ENCODE results near the gene FBXL5.
A peak's percentile ranks its signal among the peaks of the same experiment; 100 is the strongest.

The FBXL5 gene

DNA sequence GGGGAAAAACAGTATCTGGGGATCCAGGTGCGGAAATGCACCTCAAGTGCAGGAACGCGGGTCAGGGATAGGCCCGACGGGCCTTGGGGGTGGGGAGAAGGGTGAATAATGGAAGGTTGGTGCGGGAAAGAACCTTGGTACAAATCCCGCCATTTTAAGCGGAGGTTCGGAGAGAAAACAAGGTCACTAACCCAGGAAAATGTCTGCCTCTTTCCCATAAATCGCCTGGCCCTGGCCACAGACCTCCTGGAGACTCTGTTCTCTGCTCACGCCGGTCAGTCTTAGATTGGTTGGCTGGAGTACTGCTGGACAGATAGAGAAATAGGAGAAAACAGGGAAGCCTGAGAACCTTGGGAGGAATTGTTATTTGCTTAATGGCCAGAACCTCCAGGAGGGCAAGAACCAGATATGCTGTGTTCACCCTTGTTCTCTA is 897 bp upstream of the FBXL5 start:
- TF ChIP-seq EZH2phosphoT487 (IDR thresholded peaks at IDR 0.05; ENCODE audit: low read depth), result no peak
- TF ChIP-seq CTCF (IDR thresholded peaks at IDR 0.05; ENCODE audit: low read depth, low read length), result no peak
- peaks cover 20% of the 10 kb centered on the region for H3K4me1 ChIP-seq (ENCODE audit: low read length)
- H3K79me2 ChIP-seq (ENCODE audit: low read length), result peaks cover 34% of the 10 kb centered on the region
- peak overlapping the region; percentile 79; the same call in 1 of the 2 replicates for H2AFZ ChIP-seq (ENCODE audit: low read depth, low read length)
- H4K20me1 ChIP-seq (ENCODE audit: insufficient read depth, low read length), result 0 out of 2 replicates have a peak, but pooled peaks cover 3% of the 10 kb centered on the region
- H3K4me3 ChIP-seq (ENCODE audit: low read length), result peak overlapping the region; percentile 94
- peak overlapping the region; percentile 92 for H3K4me2 ChIP-seq (ENCODE audit: low read length)
- H3K27me3 ChIP-seq (ENCODE audit: low read depth, low read length), result no peaks in the 10 kb centered on the region
- H3K9ac ChIP-seq (ENCODE audit: low read length), result peak overlapping the region; percentile 93
- H3K27ac ChIP-seq (ENCODE audit: low read length), result peak overlapping the region; percentile 81
- H3K9me3 ChIP-seq (ENCODE audit: insufficient read depth, low read length), result no peaks in the 10 kb centered on the region
- H3K36me3 ChIP-seq (replicated peaks; ENCODE audit: low read depth, low read length), result no peaks in the 10 kb centered on the region

DNA sequence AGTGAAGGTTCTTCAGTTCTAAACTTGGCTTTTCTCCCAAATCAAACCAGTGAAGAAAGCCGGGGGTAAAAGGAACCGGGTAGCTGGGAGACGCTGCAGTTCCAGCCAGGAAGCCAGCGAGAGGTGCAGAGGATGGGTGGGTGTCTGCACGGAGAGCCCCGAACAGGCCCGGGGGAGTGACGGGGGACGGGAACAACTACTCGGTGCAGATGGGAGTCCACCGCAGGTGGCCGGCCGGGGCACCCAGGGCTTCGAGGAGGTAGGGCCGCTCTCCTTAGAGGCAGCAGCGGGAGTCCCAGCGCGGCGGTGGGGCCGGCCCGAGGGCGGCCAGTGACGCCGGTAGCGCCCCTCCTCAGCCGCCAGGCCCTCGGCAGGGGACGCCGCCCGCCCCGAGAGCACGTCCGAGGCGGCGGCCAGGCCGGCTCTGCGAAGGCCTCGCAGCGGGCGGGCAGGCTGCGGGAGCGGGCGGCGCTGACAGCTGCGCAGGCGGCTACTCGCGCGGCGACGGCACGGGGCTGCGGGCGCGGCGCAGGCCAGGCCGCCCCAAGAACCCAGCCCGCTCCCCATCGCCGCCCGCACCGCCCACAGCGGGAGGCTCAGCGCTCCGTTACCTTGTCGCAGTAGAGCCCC is 449 bp downstream of the FBXL5 start:
- peaks cover 26% of the 10 kb centered on the region for H3K4me1 ChIP-seq (ENCODE audit: low read length)
- H3K79me2 ChIP-seq (ENCODE audit: low read length), result peaks cover 47% of the 10 kb centered on the region
- H2AFZ ChIP-seq (ENCODE audit: low read depth, low read length), result 0 out of 2 replicates have a peak overlapping the region, but pooled peaks have one; percentile 41

GRCh38 chr4:15653864-15654592 is 1.1 kb downstream of the FBXL5 start:
- Histone ChIP-seq H3K79me2 (ENCODE audit: low read length) (peaks cover 51% of the 10 kb centered on the region), H3K27ac (ENCODE audit: low read length) (no peak overlapping the region), H4K20me1 (ENCODE audit: insufficient read depth, low read length) (peaks cover 9% of the 10 kb centered on the region), H3K9ac (ENCODE audit: low read length) (peak overlapping the region; percentile 79), H2AFZ (ENCODE audit: low read depth, low read length) (no peak overlapping the region), H3K27me3 (ENCODE audit: low read depth, low read length) (no peaks in the 10 kb centered on the region), H3K36me3 (replicated peaks; ENCODE audit: low read depth, low read length) (no peaks in the 10 kb centered on the region), H3K4me1 (ENCODE audit: low read length) (peaks cover 28% of the 10 kb centered on the region), H3K4me3 (ENCODE audit: low read length) (peak overlapping the region; percentile 94), H3K9me3 (ENCODE audit: insufficient read depth, low read length) (no peaks in the 10 kb centered on the region), H3K4me2 (ENCODE audit: low read length) (peak overlapping the region; percentile 96)
- TF ChIP-seq CTCF (IDR thresholded peaks at IDR 0.05; ENCODE audit: low read depth, low read length), result no peak
- no peak for TF ChIP-seq EZH2phosphoT487 (IDR thresholded peaks at IDR 0.05; ENCODE audit: low read depth)

More for the DNA sequence above, 449 bp downstream of the FBXL5 start:
- Histone ChIP-seq H3K4me2 (ENCODE audit: low read length) (peak overlapping the region; percentile 96), H3K27me3 (ENCODE audit: low read depth, low read length) (no peaks in the 10 kb centered on the region), H3K9ac (ENCODE audit: low read length) (peak overlapping the region; percentile 79), H4K20me1 (ENCODE audit: insufficient read depth, low read length) (peaks cover 8% of the 10 kb centered on the region), H3K9me3 (ENCODE audit: insufficient read depth, low read length) (no peaks in the 10 kb centered on the region), H3K4me3 (ENCODE audit: low read length) (peak overlapping the region; percentile 94), H3K36me3 (replicated peaks; ENCODE audit: low read depth, low read length) (no peaks in the 10 kb centered on the region), H3K27ac (ENCODE audit: low read length) (peak overlapping the region; percentile 44)
- TF ChIP-seq EZH2phosphoT487 (IDR thresholded peaks at IDR 0.05; ENCODE audit: low read depth) (no peak), CTCF (IDR thresholded peaks at IDR 0.05; ENCODE audit: low read depth, low read length) (no peak)

GRCh38 chr4:15653420-15653819 is 1.7 kb downstream of the FBXL5 start:
- H3K4me3 ChIP-seq (ENCODE audit: low read length), result peak overlapping the region; percentile 94
- peak overlapping the region; percentile 96 for H3K4me2 ChIP-seq (ENCODE audit: low read length)
- TF ChIP-seq EZH2phosphoT487 (IDR thresholded peaks at IDR 0.05; ENCODE audit: low read depth) (no peak), CTCF (IDR thresholded peaks at IDR 0.05; ENCODE audit: low read depth, low read length) (no peak)
- peak overlapping the region; percentile 79; the same call in 1 of the 2 replicates for H3K9ac ChIP-seq (ENCODE audit: low read length)
- no peaks in the 10 kb centered on the region for H3K9me3 ChIP-seq (ENCODE audit: insufficient read depth, low read length)
- H3K79me2 ChIP-seq (ENCODE audit: low read length), result peaks cover 57% of the 10 kb centered on the region
- H3K36me3 ChIP-seq (replicated peaks; ENCODE audit: low read depth, low read length), result no peaks in the 10 kb centered on the region
- peaks cover 28% of the 10 kb centered on the region for H3K4me1 ChIP-seq (ENCODE audit: low read length)
- no peak overlapping the region for H3K27ac ChIP-seq (ENCODE audit: low read length)
- H2AFZ ChIP-seq (ENCODE audit: low read depth, low read length), result no peak overlapping the region
- H3K27me3 ChIP-seq (ENCODE audit: low read depth, low read length), result no peaks in the 10 kb centered on the region
- peaks cover 9% of the 10 kb centered on the region for H4K20me1 ChIP-seq (ENCODE audit: insufficient read depth, low read length)

Data from OCI-LY3 (cell line).